ENCODE results near the gene HEBP2.

Gene HEBP2

DNA sequence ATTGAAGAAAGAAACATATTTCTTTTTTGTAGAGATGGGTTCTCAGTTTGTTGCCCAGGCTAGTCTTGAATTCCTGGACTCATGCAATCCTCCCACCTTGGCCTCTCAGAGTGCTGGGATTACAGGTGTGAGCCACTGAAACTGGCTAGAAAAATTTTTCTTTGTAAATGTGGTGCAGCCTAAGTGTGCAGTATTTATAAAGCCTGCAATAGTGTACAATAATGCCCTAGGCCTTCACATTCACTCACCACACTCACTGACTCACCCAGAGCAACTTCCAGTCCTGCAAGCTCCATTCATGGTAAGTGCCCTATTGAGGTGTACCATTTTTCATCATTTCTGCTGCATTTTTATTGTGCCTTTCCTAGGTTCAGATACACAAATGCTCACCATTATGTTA, 63.9 kb downstream of the HEBP2 start:
- no peak for DNase-seq (ENCODE audit: low spot score)
- TF ChIP-seq CTCF (IDR thresholded peaks at IDR 0.05): no peak
- no peak overlapping the region for H3K27ac ChIP-seq
- H3K4me3 ChIP-seq: no peak overlapping the region

GRCh38 chr6:138468320-138469015, 64.4 kb downstream of the HEBP2 start:
- TF ChIP-seq CTCF (IDR thresholded peaks at IDR 0.05): no peak
- Histone ChIP-seq H3K4me3 (no peak overlapping the region), H3K27ac (no peak overlapping the region)
- no peak for DNase-seq (ENCODE audit: low spot score)

Data from coronary artery (tissue), 2 donors.